Stimulated activated CD8-positive, alpha-beta memory T cell treated with anti-CD3 and anti-CD28 coated beads, Interleukin-12 subunit alpha, Interleukin-12 subunit beta, amount 100 ng/mL, for 4 hours (primary cell): ENCODE measurements around the gene PIMREG.

ENCODE experiments used
- DNase-seq: peaks from one replicate; pipeline ENCODE4 v3.0.0-alpha.2; 2020; ENCODE audit warnings: low read depth

PIMREG gene, protein sequence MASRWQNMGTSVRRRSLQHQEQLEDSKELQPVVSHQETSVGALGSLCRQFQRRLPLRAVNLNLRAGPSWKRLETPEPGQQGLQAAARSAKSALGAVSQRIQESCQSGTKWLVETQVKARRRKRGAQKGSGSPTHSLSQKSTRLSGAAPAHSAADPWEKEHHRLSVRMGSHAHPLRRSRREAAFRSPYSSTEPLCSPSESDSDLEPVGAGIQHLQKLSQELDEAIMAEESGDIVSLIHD

DNA sequence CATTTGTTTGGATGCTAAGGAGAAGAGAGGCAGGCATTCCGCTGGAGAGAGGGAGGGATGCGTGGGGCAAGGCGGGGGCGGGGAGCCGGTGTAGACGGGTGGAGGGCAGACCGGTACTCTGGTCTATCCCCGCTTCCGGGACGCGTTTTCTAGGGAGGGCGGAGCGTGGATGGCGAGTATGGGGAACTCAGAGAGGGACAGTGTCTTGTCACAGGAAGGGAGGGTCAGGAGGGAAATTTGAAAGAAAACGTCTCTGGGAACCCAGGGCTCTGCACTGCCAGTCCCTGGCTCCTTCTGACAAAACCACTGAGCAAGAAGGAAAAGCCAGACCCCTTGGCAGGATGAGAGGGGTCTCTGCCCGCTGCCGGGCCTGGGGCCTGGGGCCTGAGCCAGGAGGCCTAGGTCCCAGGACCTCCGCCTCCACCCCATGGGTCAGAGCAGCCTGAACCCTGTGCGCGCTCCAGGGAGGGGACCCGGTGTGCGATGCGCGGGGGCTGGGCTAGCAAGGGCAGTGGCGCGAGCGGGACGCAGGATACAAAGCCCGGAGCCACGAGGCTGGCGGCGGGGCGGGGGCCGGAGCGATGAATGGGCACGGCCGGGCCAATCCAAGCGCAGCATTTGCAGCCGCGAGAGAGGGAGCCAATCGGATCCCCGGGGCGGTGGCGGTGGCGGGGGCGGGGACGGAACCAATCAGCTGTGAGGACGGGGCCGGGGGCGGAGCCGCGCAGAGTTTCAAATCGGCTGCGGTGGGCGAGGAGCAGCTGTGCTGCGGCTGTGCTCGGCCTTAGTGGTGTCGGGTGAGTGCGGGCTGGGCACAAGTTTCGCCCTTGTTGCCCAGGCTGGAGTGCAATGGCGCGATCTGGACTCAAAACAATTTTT, at the start of gene PIMREG:
TSS of gene PIMREG (plus strand) at position 764 of the 879 bp plus-strand sequence. CDS start 656 bp downstream, outside the sequence.
- DNase-seq = peak; percentile 89

DNA sequence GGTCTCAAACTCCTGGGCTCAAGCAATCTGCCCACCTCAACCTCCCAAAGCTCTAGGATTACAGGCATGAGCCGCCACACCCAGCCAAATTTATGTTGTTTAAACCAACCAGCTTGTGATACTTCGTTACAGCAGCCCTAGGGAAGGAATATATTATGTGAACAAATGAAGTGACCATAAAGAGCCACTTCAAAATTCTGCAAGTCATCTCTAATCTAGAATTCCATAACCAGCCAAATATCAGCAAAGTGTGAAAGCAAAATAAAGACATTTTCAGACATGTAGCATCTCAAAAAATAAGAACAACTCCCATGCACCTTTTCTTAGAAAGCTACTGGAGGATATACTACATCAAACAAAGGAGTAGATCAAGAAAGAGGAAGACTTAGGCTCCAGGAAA, 45.3 kb upstream of the PIMREG start:
- no peak for DNase-seq

DNA sequence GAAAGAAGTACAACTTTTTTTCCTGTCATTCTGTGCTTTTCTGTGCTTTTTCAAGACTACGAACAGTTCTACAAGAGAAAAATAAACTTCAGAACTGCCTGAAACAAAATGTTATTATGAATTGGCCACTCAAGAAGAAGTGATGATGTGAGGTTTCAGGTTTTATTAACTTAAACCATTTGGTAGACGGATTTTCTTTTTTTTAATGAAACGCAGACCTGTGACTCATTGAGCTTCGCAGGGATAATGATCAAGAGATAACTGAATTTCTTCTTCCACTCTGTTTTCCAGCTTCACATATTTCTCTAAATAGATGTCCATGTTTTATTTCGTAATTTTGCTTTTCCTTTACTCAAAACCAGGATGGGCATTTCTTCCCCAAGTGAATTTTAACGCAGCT, 42.0 kb upstream of the PIMREG start:
- DNase-seq = no peak

DNA sequence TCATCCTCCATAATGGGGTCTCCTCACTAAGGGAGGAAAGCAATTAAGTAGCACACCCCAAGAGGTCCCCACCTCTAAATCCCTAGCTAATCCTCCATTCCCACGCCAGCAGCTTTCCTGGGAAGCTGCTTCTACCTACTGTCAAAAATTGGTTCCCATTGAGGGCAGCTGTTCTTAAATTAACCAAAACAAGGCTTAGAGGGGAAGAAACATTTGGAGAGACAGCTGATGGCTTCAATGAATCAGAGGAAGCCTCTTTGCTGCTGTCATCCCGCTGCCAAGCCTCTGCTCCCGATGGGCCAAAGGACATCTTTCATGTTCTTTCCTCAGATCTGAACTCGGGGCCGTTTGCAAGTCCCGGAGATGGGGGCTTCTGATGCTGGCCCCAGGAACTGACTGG, 36.0 kb upstream of the PIMREG start:
- no peak for DNase-seq

DNA sequence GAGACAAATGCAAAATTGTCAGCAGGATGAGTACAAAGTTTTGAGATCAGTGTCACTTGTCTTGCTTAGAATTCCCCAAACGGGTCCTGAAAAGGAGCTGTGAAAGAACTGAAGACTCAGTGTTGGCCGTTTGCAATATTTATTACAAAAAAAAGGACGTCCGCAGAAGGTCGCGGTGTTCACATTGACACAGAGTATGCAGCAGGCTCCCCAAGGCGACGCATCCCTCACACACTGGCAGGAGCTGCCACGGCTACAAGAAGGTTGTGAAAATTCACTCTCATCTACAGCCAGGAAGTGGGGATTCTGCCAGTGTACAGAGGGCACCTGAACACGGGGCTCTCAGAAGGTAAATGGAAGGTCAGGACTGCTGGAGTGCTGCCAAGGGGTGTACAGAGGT, 35.5 kb upstream of the PIMREG start:
- no peak for DNase-seq

DNA sequence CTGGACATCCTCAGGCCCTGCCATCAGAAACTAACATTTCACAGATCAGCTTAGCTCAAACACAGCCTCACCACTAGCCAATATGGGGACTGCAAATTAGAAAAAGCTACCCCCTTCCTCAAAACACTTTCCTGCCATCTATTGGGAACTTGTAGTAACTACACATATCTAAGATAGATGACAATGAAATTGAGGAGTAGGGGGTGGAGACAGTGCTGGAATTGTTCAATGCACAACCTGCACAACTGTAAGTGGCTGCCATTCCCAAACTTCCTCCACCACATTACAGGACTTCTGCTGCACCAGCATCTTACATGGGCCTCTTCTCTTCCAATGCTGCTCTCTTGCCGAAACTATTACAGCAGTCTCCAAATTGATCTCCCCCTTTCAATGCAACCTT, 31.2 kb upstream of the PIMREG start:
- no peak for DNase-seq

DNA sequence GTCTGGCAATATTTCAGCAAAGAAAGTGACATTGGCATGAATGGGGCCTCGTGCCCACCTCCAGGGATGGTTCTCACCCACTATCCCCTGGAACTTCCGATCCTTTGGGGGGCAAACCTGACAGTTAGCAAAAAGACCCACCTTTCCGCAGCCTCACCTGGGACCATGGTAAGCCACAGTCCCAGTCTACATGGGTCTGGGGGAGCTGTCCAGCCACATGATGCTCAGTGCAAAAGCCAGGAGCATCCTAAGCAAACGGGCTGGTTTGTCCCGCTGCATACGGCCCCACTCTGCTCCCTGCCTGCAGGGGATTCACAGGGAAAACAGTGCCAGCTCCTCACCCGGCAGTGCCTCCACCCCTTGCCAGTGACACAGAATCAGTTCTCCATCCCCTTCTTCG, 28.6 kb upstream of the PIMREG start:
- no peak for DNase-seq

DNA sequence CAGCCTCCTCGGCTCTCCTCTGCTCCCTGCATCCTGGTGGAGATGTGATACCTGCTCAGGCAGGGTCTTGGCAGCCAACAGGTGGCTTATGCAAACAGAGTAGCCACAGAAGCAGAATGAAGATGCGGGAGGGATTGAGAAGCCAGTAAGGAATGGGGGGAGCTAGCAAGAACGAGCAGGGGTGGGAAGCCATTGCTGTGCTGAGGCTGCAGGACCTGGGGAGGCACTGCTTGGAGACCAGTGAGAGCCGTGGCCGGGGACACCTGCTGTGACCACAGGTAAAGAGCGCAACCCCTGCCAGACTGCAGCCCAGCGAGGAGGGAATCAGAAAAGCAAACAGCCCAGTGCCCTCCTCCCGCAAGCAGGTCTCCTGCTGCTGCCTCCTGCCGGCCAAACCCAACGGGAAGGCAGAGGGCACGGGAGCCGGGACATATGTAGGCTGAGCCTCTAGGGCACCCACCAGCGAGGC, 24.0 kb upstream of the PIMREG start:
- no peak for DNase-seq

DNA sequence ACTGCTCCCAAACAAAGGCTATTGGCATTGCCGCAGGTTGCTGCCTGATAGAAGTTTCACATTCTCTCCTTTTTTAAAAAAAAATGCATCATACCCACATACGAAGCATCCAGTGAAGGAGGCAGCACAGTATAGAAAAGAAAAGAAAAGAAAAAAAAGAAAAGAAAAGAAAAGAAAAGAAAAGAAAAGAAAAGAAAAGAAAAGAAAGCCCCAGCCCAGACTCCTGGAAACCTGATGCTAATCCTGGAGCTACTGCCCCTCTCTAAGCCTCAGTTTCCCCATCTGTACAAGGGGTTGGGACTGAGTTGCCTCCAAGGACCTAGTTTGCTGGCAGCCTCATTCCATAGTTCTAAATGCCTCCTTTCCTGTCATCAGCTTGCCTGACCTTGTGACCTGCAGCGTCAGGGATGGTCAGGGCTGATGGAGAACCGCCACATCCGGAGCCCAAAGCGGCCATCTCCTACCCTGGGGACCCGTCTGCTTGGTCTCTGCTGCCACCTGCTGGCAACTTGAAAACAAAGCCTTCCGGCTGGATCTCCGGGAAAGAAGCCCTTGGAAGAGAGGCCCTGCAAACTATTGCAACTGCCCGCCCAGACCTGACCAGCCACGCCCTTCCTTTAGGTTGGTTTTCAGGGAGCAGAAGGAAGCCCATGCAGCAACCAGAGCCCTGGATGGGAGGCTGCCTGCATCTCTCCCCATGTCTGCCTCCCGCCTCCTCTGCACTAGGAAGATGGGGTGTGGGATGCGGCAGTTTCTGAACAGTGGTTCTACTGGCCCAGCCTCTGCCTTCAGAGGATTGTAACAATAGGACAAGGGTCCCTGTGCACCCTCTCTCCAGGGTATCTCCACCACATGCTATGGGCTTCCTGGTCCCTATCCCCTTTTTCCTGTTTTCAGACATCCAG, 22.3 kb upstream of the PIMREG start:
- peak; percentile 37 for DNase-seq

DNA sequence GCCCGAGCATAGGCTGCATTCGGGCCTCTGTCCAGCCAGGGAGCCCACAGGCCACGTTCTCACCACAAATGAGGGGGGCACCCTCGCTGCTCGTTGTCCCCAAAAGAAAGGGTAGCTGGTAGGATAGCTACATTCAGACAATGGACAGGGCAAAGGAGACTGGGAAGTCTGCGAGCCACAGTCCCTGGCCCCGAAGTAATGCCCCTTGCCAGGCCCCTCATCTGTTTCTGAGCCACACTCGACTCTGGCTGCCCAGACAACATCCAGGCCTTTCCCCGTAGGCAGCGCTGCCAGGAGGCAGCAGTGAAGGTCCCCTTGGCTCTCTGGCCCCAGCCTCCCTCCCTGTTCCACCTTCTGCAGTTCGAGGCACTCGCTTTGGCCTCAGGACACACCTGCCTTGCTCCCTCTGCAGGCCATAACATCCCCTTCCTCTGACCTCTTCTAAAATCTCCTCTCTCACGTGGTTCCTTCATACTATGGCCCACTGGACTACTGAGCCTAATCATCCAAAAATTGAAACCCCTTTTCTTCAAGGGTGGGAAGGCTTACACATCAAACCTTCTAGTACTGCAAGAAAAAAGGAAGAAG, 21.5 kb upstream of the PIMREG start:
- no peak for DNase-seq

DNA sequence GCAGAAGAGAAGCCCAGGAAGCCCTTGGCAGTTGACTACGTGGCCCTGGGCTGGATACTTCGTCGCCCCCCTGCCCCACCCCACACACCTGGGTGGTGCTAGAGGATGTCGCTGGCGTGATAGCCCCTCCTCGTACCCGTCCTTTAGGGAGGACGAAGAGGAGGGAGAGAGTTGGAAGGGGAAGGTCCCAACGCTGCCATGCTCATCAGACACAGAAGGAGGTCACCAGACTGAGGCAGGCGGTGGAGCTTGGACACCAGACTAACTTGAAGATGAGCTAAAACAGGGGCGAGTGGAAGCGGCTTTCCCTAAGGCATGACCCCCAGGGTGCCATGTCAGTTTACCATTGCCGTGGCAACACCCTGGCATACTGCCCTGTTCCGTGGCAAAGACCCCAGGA, 20.3 kb upstream of the PIMREG start:
- DNase-seq = no peak

DNA sequence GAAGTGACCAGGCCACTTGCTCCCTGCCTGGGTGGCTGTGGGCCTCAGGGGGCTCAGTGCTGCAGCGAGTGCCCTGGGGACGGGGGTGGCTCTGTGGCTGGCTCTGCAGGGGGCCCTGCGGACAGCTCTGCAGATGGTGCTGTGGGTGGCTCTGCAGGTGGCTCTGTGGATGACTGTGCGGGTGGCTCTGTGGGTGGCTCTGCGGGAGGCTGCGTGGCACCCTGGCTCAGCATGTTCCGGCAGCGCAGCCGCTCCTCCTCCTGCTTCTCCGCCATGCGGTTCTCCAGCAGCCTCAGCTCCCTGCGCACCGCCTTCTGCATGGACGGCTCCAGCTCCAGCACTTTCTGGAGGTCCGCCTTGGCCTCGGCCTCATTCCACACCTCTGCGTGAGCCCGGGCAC, 18.8 kb upstream of the PIMREG start:
- DNase-seq = no peak

DNA sequence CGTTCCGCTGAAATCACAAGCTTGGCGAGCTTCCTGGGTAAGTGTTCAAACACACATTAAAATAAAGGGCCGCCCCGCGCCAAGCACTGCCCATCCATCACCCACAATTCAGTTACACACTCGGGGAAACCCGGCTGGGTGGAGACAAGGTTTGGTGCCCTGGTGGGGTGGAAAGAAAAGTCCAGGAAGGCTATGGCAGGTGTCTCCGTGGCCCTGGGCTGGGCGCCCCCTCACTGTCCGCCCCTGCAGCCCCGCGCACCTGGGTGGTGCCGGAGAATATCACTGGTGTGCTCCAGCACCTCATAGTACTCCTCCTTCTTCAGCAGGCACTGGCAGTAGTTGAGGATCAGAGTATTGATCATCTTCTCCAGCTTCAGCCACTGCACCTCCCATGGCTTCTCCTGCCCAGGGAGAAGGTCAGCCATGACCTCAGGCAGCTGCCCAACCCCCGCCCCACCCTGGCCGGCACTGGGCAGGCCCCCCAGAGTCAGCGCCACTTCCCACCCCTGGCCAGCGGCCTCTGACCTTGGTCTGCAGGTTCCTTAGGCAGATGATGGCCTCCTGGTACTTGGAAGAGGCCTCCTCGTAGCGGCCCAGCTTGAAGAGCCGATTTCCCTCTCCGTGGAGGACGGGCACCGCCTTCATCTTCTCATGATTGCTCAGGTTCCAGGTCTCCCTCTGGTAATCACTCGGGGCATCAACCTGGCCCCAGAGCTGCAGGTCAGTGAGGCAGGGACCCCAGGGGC, 17.7 kb upstream of the PIMREG start:
- DNase-seq = no peak

DNA sequence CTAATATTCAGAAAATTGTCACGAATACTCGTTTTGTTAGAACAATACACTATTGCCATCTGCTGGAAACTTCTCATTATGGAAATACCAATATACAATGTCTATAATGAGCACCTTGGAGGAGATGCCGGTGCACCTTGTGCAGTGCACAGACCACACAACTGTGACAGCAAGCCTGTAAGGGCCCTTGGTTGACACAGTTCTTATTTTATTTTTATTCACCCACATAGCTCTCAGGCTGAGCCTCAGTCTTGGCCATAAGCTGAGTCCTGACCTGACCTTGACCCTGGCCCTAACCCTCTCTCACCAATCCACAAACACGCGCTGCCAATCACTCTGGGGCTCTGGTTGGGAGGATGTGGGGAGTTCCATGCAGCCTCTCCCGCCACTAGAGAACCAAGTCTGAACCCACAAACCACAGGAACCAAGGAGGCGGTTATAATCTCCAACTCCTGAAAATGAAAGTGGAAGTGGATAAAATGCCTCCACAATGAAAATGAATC, 16.9 kb upstream of the PIMREG start:
- no peak for DNase-seq

DNA sequence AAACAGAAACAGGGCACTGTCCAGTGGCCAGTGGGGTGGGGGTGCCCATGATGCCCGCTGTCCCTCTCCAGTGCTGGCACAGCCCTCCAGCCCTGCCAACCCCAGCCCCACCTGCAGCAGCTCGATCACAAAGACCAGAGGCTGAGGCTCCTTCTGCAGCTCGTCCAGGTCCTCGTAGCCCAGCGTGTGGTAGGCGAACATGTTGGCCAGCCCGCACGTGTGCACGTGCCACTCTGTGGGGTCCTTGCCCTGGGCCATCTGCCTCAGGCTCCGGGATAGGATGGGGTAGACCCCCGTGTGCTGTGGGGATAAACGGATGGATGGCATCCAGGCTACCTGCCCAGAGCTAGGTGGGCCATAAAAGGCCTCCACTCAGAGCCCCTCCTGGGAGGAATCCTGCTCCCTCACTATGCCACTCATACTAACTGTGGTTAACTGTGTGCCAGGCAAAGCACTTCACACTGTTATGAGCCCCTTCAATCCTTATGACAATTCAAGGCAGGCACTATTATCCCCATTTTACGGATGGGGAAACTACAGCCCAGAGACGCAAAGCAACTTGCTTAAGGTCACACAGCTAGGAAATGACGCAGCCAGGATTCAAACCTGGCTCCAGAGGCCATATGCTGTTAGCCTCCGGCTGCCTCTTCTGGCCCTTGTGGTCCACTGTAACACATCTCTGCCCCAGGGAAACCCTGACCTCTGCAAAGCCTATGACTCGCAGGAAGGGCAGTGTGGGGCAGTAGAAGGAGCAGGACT, 15.9 kb upstream of the PIMREG start:
- no peak for DNase-seq

DNA sequence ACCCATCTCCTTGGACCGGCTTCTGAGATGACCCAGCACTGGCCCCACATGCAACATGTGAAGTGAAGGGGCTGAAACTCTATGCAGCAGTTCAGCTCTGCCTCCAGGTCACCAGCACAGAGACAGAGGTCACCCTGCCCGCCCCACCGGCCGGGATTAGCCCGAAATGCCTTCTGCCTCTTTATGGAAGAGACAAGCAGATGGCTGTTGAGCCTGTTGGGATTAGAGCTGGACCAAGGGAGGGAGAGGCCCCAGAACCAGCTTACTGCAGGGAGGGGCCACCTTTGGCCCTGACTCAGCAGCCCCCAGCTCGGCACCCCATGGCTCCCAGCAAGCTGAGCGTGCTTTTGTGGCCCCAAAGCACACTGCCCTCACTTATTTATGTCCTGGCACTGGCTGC, 15.0 kb upstream of the PIMREG start:
- no peak for DNase-seq

DNA sequence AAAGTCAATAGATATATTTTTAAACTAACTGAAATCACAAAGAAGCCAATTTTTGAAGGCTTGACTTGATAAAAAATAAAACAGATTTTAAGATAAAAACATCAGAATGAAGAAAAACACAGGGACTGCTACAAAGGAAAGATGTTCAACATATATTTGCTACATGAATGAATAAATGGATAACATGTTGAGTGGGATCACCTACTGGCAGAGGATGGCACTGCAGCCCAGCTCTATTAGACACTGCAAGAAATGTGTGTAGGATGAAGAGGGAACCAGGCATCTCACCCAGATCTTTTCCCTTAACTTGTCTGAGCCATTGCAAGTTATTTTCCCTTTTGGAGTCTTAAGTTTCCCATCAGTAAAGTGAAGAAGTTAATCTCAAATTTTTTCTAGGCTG, 13.5 kb upstream of the PIMREG start:
- no peak for DNase-seq

DNA sequence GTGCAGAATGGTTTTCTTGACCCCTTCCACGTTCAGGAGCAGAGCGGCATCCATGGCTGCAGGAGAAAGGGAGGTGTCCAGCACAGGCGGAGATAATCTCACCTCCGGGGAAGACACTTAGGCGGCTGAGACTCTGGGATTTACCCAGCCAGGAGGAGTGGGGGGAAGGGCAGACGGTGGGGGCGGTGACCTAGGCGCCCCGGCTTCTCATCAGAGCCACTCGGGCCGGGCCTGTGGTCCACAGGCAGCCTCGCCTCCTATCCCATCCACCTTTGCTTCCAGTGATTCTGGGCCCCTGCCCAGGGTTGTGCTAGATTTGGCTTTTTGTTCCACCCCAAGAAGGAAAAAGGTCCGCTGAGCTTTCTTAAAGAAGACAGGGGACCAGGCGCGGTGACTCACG, 9.2 kb upstream of the PIMREG start, which contains the start of gene AIPL1:
TSS of gene AIPL1 (minus strand) at position 71 of the 400 bp plus-strand sequence. CDS start at position 54, 17 bp downstream.
- DNase-seq = no peak

DNA sequence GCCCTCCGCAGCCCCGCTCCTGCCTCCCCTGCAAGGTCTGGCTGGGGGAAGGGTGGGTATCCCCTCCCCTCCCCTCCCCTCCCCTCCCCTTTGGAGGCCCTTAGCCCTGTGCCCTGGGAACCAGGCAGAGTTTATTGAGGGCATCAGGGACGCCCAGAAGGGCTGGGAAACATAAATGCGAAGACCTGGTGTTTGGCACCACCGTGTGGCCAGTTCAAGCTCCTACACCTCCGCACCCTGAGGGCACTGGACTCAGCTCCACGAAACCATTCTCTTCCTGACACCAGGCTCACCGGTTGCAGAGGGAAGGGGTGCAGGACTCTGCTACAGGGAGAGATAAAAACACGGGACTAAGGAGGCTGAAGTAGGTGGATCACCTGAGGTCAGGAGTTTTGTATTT, 8.3 kb upstream of the PIMREG start:
- peak; percentile 22 for DNase-seq

DNA sequence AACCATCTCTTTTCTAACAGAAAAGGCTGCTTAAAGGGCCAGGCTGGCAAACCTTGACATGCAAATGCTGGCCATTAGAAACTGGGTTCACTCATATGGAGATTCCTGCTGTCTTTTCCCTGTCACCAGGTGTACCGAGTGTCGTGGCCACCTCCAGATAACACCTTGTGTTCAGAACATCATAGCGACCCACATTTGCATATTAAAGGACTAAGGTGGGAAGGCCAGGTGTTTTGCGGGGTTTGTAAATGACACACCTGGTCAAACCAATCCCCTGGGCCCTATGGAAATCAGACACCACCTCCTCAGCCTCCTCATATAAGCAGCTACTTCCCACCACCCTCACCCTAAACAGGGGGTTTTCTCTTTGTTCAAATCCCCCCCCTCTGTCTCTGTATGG, 6.8 kb upstream of the PIMREG start:
- DNase-seq = no peak
